GM23338 (cell line): ENCODE data around the gene SLC13A4. TPM values are rescaled to one million over a fixed set of nuclear protein-coding genes. Genes with fewer than 3 reads are reported as not detected.

ENCODE experiments used
- ATAC-seq: fragments of 200-7000 bp; cut with Tn5 transposase; 3 replicates; pipeline ENCODE4 v1.9.1; 2020
- DNase-seq: peaks from one replicate; pipeline ENCODE4 v3.0.0-alpha.2; 2015; ENCODE audit warnings: low spot score
- H2AFZ ChIP-seq: fragments of 200-600 bp; sonication (generic); 2 replicates; pipeline ENCODE4 v1.8.0; 2016; ENCODE audit warnings: antibody characterized with exemption, mild to moderate bottlenecking, moderate library complexity
- H3F3A ChIP-seq: fragments of 200-600 bp; sonication (generic); replicated peaks from 2 replicates; pipeline ENCODE4 v1.8.0; 2017; ENCODE audit warnings: antibody characterized with exemption, mixed run types, low read depth
- H3K27ac ChIP-seq: fragments of 200-600 bp; sonication (generic); 2 replicates; pipeline ENCODE4 v1.6.1; 2016; ENCODE audit warnings: low read depth
- H3K27me3 ChIP-seq: fragments of 200-600 bp; sonication (generic); 2 replicates; pipeline ENCODE4 v1.8.0; 2016; ENCODE audit warnings: mild to moderate bottlenecking, mixed run types, moderate library complexity; ENCODE audit not compliant: insufficient read depth
- H3K36me3 ChIP-seq: fragments of 200-600 bp; sonication (generic); 2 replicates; pipeline ENCODE4 v1.8.0; 2016; ENCODE audit warnings: mild to moderate bottlenecking; ENCODE audit not compliant: insufficient read depth
- H3K4me1 ChIP-seq: fragments of 200-600 bp; sonication (generic); 2 replicates; pipeline ENCODE4 v1.8.0; 2016; ENCODE audit warnings: mild to moderate bottlenecking, moderate library complexity; ENCODE audit not compliant: insufficient read depth
- H3K4me2 ChIP-seq: fragments of 200-600 bp; sonication (generic); 2 replicates; pipeline ENCODE4 v1.7.1; 2017; ENCODE audit warnings: mixed run types
- H3K4me3 ChIP-seq: fragments of 200-600 bp; sonication (generic); 2 replicates; pipeline ENCODE4 v1.6.1; 2016; ENCODE audit warnings: mixed run types
- H3K79me2 ChIP-seq: fragments of 200-600 bp; sonication (generic); replicated peaks from 2 replicates; pipeline ENCODE4 v1.8.0; 2017; ENCODE audit warnings: mild to moderate bottlenecking; ENCODE audit not compliant: insufficient read depth
- H3K9me2 ChIP-seq: fragments of 200-600 bp; sonication (generic); 2 replicates; pipeline ENCODE4 v1.8.0; 2017; ENCODE audit not compliant: insufficient read depth
- H4K20me1 ChIP-seq: fragments of 200-600 bp; sonication (generic); replicated peaks from 2 replicates; pipeline ENCODE4 v1.8.0; 2017; ENCODE audit warnings: mild to moderate bottlenecking; ENCODE audit not compliant: insufficient read depth
- H3K27ac Mint-ChIP-seq: 2 replicates; pipeline ENCODE4 v1.8.0; 2020; ENCODE audit warnings: inconsistent platforms, mild to moderate bottlenecking, moderate library complexity, mixed read lengths
- H3K27me3 Mint-ChIP-seq: 3 replicates; pipeline ENCODE4 v1.8.0; 2022; ENCODE audit warnings: low read depth, mild to moderate bottlenecking, moderate library complexity, mixed read lengths, inconsistent platforms; ENCODE audit not compliant: insufficient read depth, poor library complexity
- H3K36me3 Mint-ChIP-seq: 3 replicates; pipeline ENCODE4 v1.8.0; 2021; ENCODE audit warnings: low read depth, mild to moderate bottlenecking, inconsistent platforms, moderate library complexity, mixed read lengths
- H3K4me1 Mint-ChIP-seq: 3 replicates; pipeline ENCODE4 v1.8.0; 2020; ENCODE audit warnings: mild to moderate bottlenecking, inconsistent platforms, mixed read lengths
- H3K4me3 Mint-ChIP-seq: 3 replicates; pipeline ENCODE4 v1.8.0; 2021; ENCODE audit warnings: moderate library complexity, mild to moderate bottlenecking, inconsistent platforms, mixed read lengths
- H3K9me3 Mint-ChIP-seq: 3 replicates; pipeline ENCODE4 v1.8.0; 2020; ENCODE audit warnings: moderate library complexity, mild to moderate bottlenecking, inconsistent platforms, mixed read lengths
- EZH2 ChIP-seq: fragments of 200-600 bp; sonication (generic); IDR thresholded peaks from one replicate; pipeline ENCODE4 v1.8.0; 2017; ENCODE audit warnings: antibody characterized with exemption, mild to moderate bottlenecking, low read depth; ENCODE audit not compliant: unreplicated experiment
- STAT1 ChIP-seq: IDR thresholded peaks from one replicate; pipeline ENCODE4 v1.6.1; 2016; ENCODE audit warnings: antibody characterized with exemption; ENCODE audit not compliant: unreplicated experiment
- ZNF114 ChIP-seq: fragments of 250-450 bp; sonication (Bioruptor Pico); IDR thresholded peaks from 2 replicates; pipeline ENCODE4 v1.5.0; 2020; ENCODE audit warnings: mild to moderate bottlenecking, moderate library complexity
- polyA plus RNA-seq: library from polyadenylated mRNA; unstranded; fragments of >200 nt; fragmentation: Nextera tagmentation; extraction: Ambion mirVana; gene quantifications from 2 replicates; pipeline ENCODE4 v1.2.1, GENCODE V29; 2016
- total RNA-seq: library from RNA; depleted of rRNA; stranded (reverse); fragments of >200 nt; shearing (Covaris generic); gene quantifications from 2 replicates; pipeline ENCODE4 v1.2.3, GENCODE V29; 2014
- TF ChIP-seq, protein P1 (sequence below), 2 experiments: fragments of 200-600 bp in 1 of 2; sonication (generic) in 1 of 2; conservative IDR thresholded peaks; 2 replicates each; pipeline versions ENCODE4 v1.5.1 to v1.6.1; 2016 to 2017; ENCODE audit warnings: antibody characterized with exemption in 2 of 2, low read depth in 2 of 2, mild to moderate bottlenecking in 2 of 2, moderate library complexity in 1 of 2
- TF ChIP-seq, protein P2 (sequence below): IDR thresholded peaks from 2 replicates; pipeline ENCODE4 v1.6.1; 2016; ENCODE audit warnings: antibody characterized with exemption
- TF ChIP-seq, protein P3 (sequence below): fragments of 250-450 bp; sonication (Bioruptor Pico); IDR thresholded peaks from 2 replicates; pipeline ENCODE4 v1.5.0; 2020; ENCODE audit warnings: mild to moderate bottlenecking, moderate library complexity

SLC13A4 gene
- total and polyA plus RNA-seq, 2 experiments from 2014 or later, result 1.7 to 2.3 TPM

DNA sequence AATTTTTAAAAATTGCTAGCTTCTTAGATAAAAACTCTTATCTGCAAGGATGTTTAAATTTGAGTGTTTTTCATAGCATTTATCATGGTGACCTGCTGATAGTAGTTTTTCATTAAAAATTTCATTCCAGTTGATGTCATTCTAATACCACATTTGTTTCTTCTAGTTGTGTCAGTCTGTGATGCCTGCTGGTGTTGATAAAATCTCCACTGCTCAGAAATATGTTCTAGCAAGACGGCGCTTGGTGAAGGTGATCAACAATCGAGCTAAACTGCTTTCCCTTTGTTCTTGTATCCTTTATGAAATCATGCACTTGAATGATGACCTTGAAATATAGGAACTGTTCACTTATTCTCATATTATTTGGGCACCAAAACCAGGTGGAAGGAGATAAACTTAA lies 83.3 kb downstream of the SLC13A4 start:
- DNase-seq (no peak), ATAC-seq (no peak)
- Histone ChIP-seq H3K4me1 (no peaks in the 10 kb centered on the region), H3K79me2 (no peaks in the 10 kb centered on the region), H2AFZ (no peak overlapping the region), H4K20me1 (peaks cover 7% of the 10 kb centered on the region), H3K27me3 (no peaks in the 10 kb centered on the region), H3F3A (peaks cover 4% of the 10 kb centered on the region; the same call in 1 of the 2 replicates), H3K4me3 (no peak overlapping the region), H3K27ac (peak overlapping the region; percentile 71), H3K9me2 (no peaks in the 10 kb centered on the region), H3K36me3 (peaks cover 55% of the 10 kb centered on the region), H3K4me2 (no peak overlapping the region)
- Mint-ChIP-seq H3K4me3 (no peak overlapping the region), H3K9me3 (no peaks in the 10 kb centered on the region; the same call in 2 of the 3 replicates), H3K4me1 (no peaks in the 10 kb centered on the region; the same call in 2 of the 3 replicates), H3K36me3 (peaks cover 91% of the 10 kb centered on the region), H3K27ac (no peak overlapping the region), H3K27me3 (no peaks in the 10 kb centered on the region)
- TF ChIP-seq, protein P1, sequence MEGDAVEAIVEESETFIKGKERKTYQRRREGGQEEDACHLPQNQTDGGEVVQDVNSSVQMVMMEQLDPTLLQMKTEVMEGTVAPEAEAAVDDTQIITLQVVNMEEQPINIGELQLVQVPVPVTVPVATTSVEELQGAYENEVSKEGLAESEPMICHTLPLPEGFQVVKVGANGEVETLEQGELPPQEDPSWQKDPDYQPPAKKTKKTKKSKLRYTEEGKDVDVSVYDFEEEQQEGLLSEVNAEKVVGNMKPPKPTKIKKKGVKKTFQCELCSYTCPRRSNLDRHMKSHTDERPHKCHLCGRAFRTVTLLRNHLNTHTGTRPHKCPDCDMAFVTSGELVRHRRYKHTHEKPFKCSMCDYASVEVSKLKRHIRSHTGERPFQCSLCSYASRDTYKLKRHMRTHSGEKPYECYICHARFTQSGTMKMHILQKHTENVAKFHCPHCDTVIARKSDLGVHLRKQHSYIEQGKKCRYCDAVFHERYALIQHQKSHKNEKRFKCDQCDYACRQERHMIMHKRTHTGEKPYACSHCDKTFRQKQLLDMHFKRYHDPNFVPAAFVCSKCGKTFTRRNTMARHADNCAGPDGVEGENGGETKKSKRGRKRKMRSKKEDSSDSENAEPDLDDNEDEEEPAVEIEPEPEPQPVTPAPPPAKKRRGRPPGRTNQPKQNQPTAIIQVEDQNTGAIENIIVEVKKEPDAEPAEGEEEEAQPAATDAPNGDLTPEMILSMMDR (conservative IDR thresholded peaks at IDR 0.05; ENCODE audit: low read depth in 2 of 2), result no peak
- no peak for TF ChIP-seq ZNF114 (CRISPR knock-in tag)
- no peak for TF ChIP-seq STAT1
- TF ChIP-seq, protein P2, sequence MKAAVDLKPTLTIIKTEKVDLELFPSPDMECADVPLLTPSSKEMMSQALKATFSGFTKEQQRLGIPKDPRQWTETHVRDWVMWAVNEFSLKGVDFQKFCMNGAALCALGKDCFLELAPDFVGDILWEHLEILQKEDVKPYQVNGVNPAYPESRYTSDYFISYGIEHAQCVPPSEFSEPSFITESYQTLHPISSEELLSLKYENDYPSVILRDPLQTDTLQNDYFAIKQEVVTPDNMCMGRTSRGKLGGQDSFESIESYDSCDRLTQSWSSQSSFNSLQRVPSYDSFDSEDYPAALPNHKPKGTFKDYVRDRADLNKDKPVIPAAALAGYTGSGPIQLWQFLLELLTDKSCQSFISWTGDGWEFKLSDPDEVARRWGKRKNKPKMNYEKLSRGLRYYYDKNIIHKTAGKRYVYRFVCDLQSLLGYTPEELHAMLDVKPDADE, result no peak
- TF ChIP-seq, protein P3, sequence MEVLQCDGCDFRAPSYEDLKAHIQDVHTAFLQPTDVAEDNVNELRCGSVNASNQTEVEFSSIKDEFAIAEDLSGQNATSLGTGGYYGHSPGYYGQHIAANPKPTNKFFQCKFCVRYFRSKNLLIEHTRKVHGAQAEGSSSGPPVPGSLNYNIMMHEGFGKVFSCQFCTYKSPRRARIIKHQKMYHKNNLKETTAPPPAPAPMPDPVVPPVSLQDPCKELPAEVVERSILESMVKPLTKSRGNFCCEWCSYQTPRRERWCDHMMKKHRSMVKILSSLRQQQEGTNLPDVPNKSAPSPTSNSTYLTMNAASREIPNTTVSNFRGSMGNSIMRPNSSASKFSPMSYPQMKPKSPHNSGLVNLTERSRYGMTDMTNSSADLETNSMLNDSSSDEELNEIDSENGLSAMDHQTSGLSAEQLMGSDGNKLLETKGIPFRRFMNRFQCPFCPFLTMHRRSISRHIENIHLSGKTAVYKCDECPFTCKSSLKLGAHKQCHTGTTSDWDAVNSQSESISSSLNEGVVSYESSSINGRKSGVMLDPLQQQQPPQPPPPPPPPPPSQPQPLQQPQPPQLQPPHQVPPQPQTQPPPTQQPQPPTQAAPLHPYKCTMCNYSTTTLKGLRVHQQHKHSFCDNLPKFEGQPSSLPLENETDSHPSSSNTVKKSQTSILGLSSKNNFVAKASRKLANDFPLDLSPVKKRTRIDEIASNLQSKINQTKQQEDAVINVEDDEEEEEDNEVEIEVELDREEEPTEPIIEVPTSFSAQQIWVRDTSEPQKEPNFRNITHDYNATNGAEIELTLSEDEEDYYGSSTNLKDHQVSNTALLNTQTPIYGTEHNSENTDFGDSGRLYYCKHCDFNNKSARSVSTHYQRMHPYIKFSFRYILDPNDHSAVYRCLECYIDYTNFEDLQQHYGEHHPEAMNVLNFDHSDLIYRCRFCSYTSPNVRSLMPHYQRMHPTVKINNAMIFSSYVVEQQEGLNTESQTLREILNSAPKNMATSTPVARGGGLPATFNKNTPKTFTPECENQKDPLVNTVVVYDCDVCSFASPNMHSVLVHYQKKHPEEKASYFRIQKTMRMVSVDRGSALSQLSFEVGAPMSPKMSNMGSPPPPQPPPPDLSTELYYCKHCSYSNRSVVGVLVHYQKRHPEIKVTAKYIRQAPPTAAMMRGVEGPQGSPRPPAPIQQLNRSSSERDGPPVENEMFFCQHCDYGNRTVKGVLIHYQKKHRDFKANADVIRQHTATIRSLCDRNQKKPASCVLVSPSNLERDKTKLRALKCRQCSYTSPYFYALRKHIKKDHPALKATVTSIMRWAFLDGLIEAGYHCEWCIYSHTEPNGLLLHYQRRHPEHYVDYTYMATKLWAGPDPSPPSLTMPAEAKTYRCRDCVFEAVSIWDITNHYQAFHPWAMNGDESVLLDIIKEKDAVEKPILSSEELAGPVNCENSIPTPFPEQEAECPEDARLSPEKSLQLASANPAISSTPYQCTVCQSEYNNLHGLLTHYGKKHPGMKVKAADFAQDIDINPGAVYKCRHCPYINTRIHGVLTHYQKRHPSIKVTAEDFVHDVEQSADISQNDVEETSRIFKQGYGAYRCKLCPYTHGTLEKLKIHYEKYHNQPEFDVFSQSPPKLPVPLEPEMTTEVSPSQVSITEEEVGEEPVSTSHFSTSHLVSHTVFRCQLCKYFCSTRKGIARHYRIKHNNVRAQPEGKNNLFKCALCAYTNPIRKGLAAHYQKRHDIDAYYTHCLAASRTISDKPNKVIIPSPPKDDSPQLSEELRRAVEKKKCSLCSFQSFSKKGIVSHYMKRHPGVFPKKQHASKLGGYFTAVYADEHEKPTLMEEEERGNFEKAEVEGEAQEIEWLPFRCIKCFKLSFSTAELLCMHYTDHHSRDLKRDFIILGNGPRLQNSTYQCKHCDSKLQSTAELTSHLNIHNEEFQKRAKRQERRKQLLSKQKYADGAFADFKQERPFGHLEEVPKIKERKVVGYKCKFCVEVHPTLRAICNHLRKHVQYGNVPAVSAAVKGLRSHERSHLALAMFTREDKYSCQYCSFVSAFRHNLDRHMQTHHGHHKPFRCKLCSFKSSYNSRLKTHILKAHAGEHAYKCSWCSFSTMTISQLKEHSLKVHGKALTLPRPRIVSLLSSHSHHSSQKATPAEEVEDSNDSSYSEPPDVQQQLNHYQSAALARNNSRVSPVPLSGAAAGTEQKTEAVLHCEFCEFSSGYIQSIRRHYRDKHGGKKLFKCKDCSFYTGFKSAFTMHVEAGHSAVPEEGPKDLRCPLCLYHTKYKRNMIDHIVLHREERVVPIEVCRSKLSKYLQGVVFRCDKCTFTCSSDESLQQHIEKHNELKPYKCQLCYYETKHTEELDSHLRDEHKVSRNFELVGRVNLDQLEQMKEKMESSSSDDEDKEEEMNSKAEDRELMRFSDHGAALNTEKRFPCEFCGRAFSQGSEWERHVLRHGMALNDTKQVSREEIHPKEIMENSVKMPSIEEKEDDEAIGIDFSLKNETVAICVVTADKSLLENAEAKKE (CRISPR knock-in tag), result no peak
- TF ChIP-seq EZH2, result no peak
